Choroid plexus epithelial cell (primary cell): ENCODE measurements around the gene SP4.

ENCODE experiments used
- DNase-seq: peaks from one replicate; pipeline ENCODE4 v3.0.0-alpha.2; 2010; ENCODE audit warnings: low read depth
- H3K4me3 ChIP-seq: 2 replicates; pipeline ENCODE4 v1.5.1; 2011; ENCODE audit warnings: low read depth, mild to moderate bottlenecking, control low read depth, low read length, moderate library complexity
- CTCF ChIP-seq: conservative IDR thresholded peaks from 2 replicates; pipeline ENCODE4 v1.5.1; 2011; ENCODE audit warnings: low read depth, mild to moderate bottlenecking, control low read depth, inconsistent platforms, low read length, moderate library complexity

Gene SP4

GRCh38 chr7:21548491-21548890 is 120.6 kb downstream of the SP4 start:
- TF ChIP-seq CTCF = no peak
- no peak for DNase-seq
- no peak overlapping the region for H3K4me3 ChIP-seq

- no peak for DNase-seq
- H3K4me3 ChIP-seq = no peak overlapping the region
- no peak for TF ChIP-seq CTCF
Observed at GRCh38 chr7:21550076-21550475, 122.2 kb downstream of the SP4 start.

GRCh38 chr7:21550821-21551531 is 123.1 kb downstream of the SP4 start:
- no peak for DNase-seq
- H3K4me3 ChIP-seq = no peak overlapping the region
- no peak for TF ChIP-seq CTCF

GRCh38 chr7:21562385-21562784 is 134.5 kb downstream of the SP4 start:
- no peak for TF ChIP-seq CTCF
- H3K4me3 ChIP-seq = no peak overlapping the region
- no peak for DNase-seq
